GM12878 (cell line): Measurements from ENCODE around the gene TMEM191B.
"Not testable (repeated sequence)": the region's sequence is repeated elsewhere in the genome, so short reads cannot be mapped to it uniquely, and the experiment has no call there.

Source experiments
- CEBPB ChIP-seq, 2 experiments: fragments of 150-350 bp in 1 of 2; IDR thresholded peaks; 2 replicates each; pipeline ENCODE4 v1.6.1; 2012 to 2014; ENCODE audit warnings: low read depth in 2 of 2, low read length in 2 of 2, borderline replicate concordance in 1 of 2, inconsistent platforms in 1 of 2
- TF ChIP-seq, protein P1 (sequence below), 3 experiments: IDR thresholded peaks in 2 of 3; conservative IDR thresholded peaks in 1 of 3; 2 replicates each; pipeline ENCODE4 v1.5.1; 2011; ENCODE audit warnings: low read depth in 3 of 3, low read length in 3 of 3, mild to moderate bottlenecking in 3 of 3, control low read depth in 2 of 3, moderate library complexity in 2 of 3, inconsistent platforms in 1 of 3, mixed read lengths in 1 of 3; ENCODE audit not compliant: control insufficient read depth in 2 of 3, insufficient read depth in 1 of 3; ENCODE audit errors: extremely low read depth in 1 of 3

DNA sequence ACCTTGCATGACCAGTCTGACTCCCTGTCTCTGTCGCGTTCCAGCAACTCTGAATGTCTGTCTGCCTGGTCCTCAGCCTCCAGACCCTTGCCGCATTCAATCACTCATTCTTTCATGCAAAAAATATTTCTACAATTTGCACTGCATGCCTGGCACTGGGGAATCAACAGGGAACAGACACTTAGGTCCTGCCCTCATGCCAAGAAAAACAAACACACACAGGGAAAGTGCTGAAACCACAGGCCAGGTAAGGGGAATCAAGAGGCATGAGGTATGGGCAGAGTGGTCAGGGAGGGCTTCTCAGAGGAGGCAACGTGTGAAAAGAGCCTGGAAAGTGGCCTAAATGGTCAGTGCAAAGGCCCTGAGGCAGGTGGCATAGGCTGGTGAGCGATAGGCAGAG, 9.5 kb upstream of the TMEM191B start, which contains the start of gene GGTLC3:
- TF ChIP-seq CEBPB (IDR thresholded peaks at IDR 0.05; ENCODE audit: borderline replicate concordance in 1 of 2, low read depth in 2 of 2, low read length in 2 of 2) = not testable (repeated sequence)
- TF ChIP-seq, protein P1, sequence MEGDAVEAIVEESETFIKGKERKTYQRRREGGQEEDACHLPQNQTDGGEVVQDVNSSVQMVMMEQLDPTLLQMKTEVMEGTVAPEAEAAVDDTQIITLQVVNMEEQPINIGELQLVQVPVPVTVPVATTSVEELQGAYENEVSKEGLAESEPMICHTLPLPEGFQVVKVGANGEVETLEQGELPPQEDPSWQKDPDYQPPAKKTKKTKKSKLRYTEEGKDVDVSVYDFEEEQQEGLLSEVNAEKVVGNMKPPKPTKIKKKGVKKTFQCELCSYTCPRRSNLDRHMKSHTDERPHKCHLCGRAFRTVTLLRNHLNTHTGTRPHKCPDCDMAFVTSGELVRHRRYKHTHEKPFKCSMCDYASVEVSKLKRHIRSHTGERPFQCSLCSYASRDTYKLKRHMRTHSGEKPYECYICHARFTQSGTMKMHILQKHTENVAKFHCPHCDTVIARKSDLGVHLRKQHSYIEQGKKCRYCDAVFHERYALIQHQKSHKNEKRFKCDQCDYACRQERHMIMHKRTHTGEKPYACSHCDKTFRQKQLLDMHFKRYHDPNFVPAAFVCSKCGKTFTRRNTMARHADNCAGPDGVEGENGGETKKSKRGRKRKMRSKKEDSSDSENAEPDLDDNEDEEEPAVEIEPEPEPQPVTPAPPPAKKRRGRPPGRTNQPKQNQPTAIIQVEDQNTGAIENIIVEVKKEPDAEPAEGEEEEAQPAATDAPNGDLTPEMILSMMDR (IDR thresholded peaks at IDR 0.05 in 2 of 3, conservative IDR thresholded peaks at IDR 0.05 in 1 of 3; ENCODE audit: control insufficient read depth in 2 of 3, extremely low read depth in 1 of 3, insufficient read depth in 1 of 3, low read depth in 3 of 3, low read length in 3 of 3) = not testable (repeated sequence)
